Hepatocyte (in vitro differentiated cells): ENCODE results near the gene AMZ2.
"Not testable (repeated sequence)": the region's sequence is repeated elsewhere in the genome, so short reads cannot be mapped to it uniquely, and the experiment has no call there.

Experiments used
- EZH2 ChIP-seq: fragments of 200-600 bp; sonication (generic); IDR thresholded peaks from 2 replicates; pipeline ENCODE4 v1.6.1; 2016; ENCODE audit warnings: antibody characterized with exemption, mild to moderate bottlenecking, borderline replicate concordance
- TF ChIP-seq, protein P1 (sequence below): fragments of 200-600 bp; sonication (generic); IDR thresholded peaks from 2 replicates; pipeline ENCODE4 v1.5.1; 2016; ENCODE audit warnings: antibody characterized with exemption, mild to moderate bottlenecking; ENCODE audit not compliant: poor library complexity

DNA sequence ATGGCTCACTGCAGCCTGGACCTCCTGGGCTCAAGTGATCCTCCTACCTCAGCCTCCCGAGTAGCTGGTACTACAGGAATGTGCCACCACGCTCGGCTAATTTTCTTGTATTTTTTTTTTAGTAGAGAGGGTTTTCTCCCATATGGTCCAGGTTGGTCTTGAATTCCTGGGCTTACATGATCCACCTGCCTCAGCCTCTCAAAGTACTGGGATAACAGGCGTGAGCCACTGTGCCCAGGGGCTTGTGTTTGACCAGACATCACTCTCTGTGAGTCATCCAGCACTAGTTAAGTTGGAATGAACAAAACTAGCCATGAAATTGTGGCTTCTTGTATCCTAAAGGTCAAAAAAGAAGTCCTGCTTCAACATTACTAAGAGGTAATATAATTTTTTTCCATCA lies 16.7 kb upstream of the AMZ2 start:
- TF ChIP-seq, protein P1, sequence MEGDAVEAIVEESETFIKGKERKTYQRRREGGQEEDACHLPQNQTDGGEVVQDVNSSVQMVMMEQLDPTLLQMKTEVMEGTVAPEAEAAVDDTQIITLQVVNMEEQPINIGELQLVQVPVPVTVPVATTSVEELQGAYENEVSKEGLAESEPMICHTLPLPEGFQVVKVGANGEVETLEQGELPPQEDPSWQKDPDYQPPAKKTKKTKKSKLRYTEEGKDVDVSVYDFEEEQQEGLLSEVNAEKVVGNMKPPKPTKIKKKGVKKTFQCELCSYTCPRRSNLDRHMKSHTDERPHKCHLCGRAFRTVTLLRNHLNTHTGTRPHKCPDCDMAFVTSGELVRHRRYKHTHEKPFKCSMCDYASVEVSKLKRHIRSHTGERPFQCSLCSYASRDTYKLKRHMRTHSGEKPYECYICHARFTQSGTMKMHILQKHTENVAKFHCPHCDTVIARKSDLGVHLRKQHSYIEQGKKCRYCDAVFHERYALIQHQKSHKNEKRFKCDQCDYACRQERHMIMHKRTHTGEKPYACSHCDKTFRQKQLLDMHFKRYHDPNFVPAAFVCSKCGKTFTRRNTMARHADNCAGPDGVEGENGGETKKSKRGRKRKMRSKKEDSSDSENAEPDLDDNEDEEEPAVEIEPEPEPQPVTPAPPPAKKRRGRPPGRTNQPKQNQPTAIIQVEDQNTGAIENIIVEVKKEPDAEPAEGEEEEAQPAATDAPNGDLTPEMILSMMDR, result not testable (repeated sequence)
- not testable (repeated sequence) for TF ChIP-seq EZH2
